H9 (cell line): ENCODE measurements around the gene TTC21B. TPM values are rescaled to one million over a fixed set of nuclear protein-coding genes. Genes with fewer than 3 reads are reported as not detected.
A peak's percentile ranks its signal among the peaks of the same experiment; 100 is the strongest.

Source experiments
- DNase-seq: peaks from one replicate; pipeline ENCODE4 v3.0.0-alpha.2; 2017
- H2AFZ ChIP-seq: one replicate; pipeline ENCODE4 v1.6.1; 2013; ENCODE audit warnings: mild to moderate bottlenecking, low read length, control low read depth, moderate library complexity
- H2AK5ac ChIP-seq: 2 replicates; pipeline ENCODE4 v1.6.1; 2013; ENCODE audit warnings: low read length, control low read depth, mixed read lengths; ENCODE audit not compliant: insufficient read length
- H2BK120ac ChIP-seq: one replicate; pipeline ENCODE4 v1.6.1; 2013; ENCODE audit warnings: low read depth, mild to moderate bottlenecking, low read length, control low read depth, inconsistent platforms; ENCODE audit not compliant: poor library complexity, severe bottlenecking
- H2BK12ac ChIP-seq: 2 replicates; pipeline ENCODE4 v1.6.1; 2013; ENCODE audit warnings: low read length, control low read depth, mixed read lengths, low read depth; ENCODE audit not compliant: insufficient read length
- H2BK15ac ChIP-seq: 2 replicates; pipeline ENCODE4 v1.6.1; 2013; ENCODE audit warnings: low read depth, low read length, control low read depth
- H2BK20ac ChIP-seq: one replicate; pipeline ENCODE4 v1.6.1; 2013; ENCODE audit warnings: low read depth, mild to moderate bottlenecking, low read length, control low read depth, inconsistent platforms; ENCODE audit not compliant: poor library complexity, severe bottlenecking
- H2BK5ac ChIP-seq: 2 replicates; pipeline ENCODE4 v1.6.1; 2013; ENCODE audit warnings: low read length, control low read depth, mixed read lengths; ENCODE audit not compliant: insufficient read length
- H3K14ac ChIP-seq: 2 replicates; pipeline ENCODE4 v1.6.1; 2013; ENCODE audit warnings: low read length, control low read depth; ENCODE audit not compliant: insufficient read depth
- H3K18ac ChIP-seq: 2 replicates; pipeline ENCODE4 v1.6.1; 2013; ENCODE audit warnings: low read depth, mild to moderate bottlenecking, mixed read lengths, low read length, control low read depth; ENCODE audit not compliant: insufficient read length
- H3K23ac ChIP-seq: 2 replicates; pipeline ENCODE4 v1.6.1; 2013; ENCODE audit warnings: low read length, control low read depth, mixed read lengths, low read depth; ENCODE audit not compliant: insufficient read length
- H3K23me2 ChIP-seq: 2 replicates; pipeline ENCODE4 v1.6.1; 2013; ENCODE audit warnings: low read depth, mild to moderate bottlenecking, mixed read lengths, low read length, control low read depth; ENCODE audit not compliant: insufficient read length, poor library complexity, severe bottlenecking
- H3K27ac ChIP-seq: 2 replicates; pipeline ENCODE4 v1.5.1; 2013; ENCODE audit warnings: low read length, control low read depth, mixed read lengths, low read depth; ENCODE audit not compliant: insufficient read length
- H3K27me3 ChIP-seq: 2 replicates; pipeline ENCODE4 v1.6.1; 2013; ENCODE audit warnings: low read length, control low read depth, inconsistent platforms; ENCODE audit not compliant: insufficient read depth
- H3K4ac ChIP-seq: 2 replicates; pipeline ENCODE4 v1.6.1; 2013; ENCODE audit warnings: low read depth, mild to moderate bottlenecking, control low read depth, inconsistent platforms, low read length, moderate library complexity
- H3K4me1 ChIP-seq: 2 replicates; pipeline ENCODE4 v1.6.1; 2013; ENCODE audit warnings: low read length, control low read depth, inconsistent platforms; ENCODE audit not compliant: insufficient read depth
- H3K4me2 ChIP-seq: 2 replicates; pipeline ENCODE4 v1.6.1; 2013; ENCODE audit warnings: low read length, control low read depth, mixed read lengths; ENCODE audit not compliant: insufficient read length, insufficient read depth
- H3K56ac ChIP-seq: 2 replicates; pipeline ENCODE4 v1.6.1; 2013; ENCODE audit warnings: low read depth, mild to moderate bottlenecking, mixed read lengths, low read length, control low read depth; ENCODE audit not compliant: insufficient read length
- H3K79me1 ChIP-seq: 2 replicates; pipeline ENCODE4 v1.6.1; 2013; ENCODE audit warnings: low read depth, mild to moderate bottlenecking, moderate library complexity, low read length, control low read depth, inconsistent platforms; ENCODE audit not compliant: insufficient read depth, poor library complexity, severe bottlenecking
- H3K79me2 ChIP-seq: 2 replicates; pipeline ENCODE4 v1.6.1; 2013; ENCODE audit warnings: low read length, control low read depth, inconsistent platforms; ENCODE audit not compliant: insufficient read depth
- H3K9ac ChIP-seq: 2 replicates; pipeline ENCODE4 v1.6.1; 2013; ENCODE audit warnings: low read length, control low read depth, mixed read lengths; ENCODE audit not compliant: insufficient read length; ENCODE audit errors: extremely low read depth
- H3K9me3 ChIP-seq: one replicate; pipeline ENCODE4 v1.6.1; 2013; ENCODE audit warnings: low read depth, low read length, inconsistent platforms; ENCODE audit not compliant: control insufficient read depth
- H3T11ph ChIP-seq: one replicate; pipeline ENCODE4 v1.6.1; 2013; ENCODE audit warnings: mild to moderate bottlenecking, low read length, control low read depth, inconsistent platforms
- H4K20me1 ChIP-seq: one replicate; pipeline ENCODE4 v1.6.1; 2013; ENCODE audit not compliant: control insufficient read depth, insufficient read length, insufficient read depth
- H4K5ac ChIP-seq: 2 replicates; pipeline ENCODE4 v1.6.1; 2013; ENCODE audit warnings: low read depth, mild to moderate bottlenecking, mixed read lengths, low read length, control low read depth; ENCODE audit not compliant: insufficient read length
- H4K8ac ChIP-seq: replicated peaks from 2 replicates; pipeline ENCODE4 v1.6.1; 2013; ENCODE audit warnings: low read length, control low read depth, mixed read lengths, low read depth; ENCODE audit not compliant: insufficient read length
- H4K91ac ChIP-seq: 2 replicates; pipeline ENCODE4 v1.6.1; 2013; ENCODE audit warnings: low read depth, mild to moderate bottlenecking, moderate library complexity, mixed read lengths, low read length, control low read depth; ENCODE audit not compliant: insufficient read length
- H3K27ac Mint-ChIP-seq, 3 experiments: 2 replicates in 2 of 3; 3 replicates in 1 of 3; pipeline ENCODE4 v1.8.0; 2020 to 2021; ENCODE audit warnings: mixed read lengths in 3 of 3, mild to moderate bottlenecking in 1 of 3, moderate library complexity in 1 of 3
- H3K27me3 Mint-ChIP-seq: 2 replicates; pipeline ENCODE4 v1.8.0; 2021; ENCODE audit warnings: low read depth, mild to moderate bottlenecking, moderate library complexity, mixed read lengths
- H3K36me3 Mint-ChIP-seq, 3 experiments: 2 replicates in 2 of 3; 3 replicates in 1 of 3; pipeline ENCODE4 v1.8.0; 2020 to 2021; ENCODE audit warnings: low read depth in 3 of 3, mixed read lengths in 3 of 3; ENCODE audit not compliant: insufficient read depth in 1 of 3
- H3K4me1 Mint-ChIP-seq, 2 experiments: 2 replicates each; pipeline ENCODE4 v1.8.0; 2020; ENCODE audit warnings: mixed read lengths in 2 of 2
- H3K4me3 Mint-ChIP-seq, 2 experiments: 2 replicates in 1 of 2; 3 replicates in 1 of 2; pipeline ENCODE4 v1.8.0; 2020 to 2021; ENCODE audit warnings: mild to moderate bottlenecking in 2 of 2, mixed read lengths in 2 of 2, moderate library complexity in 1 of 2
- H3K9me3 Mint-ChIP-seq, 2 experiments: 2 replicates in 1 of 2; 3 replicates in 1 of 2; pipeline ENCODE4 v1.8.0; 2020; ENCODE audit warnings: mild to moderate bottlenecking in 2 of 2, mixed read lengths in 2 of 2, moderate library complexity in 1 of 2
- WGBS: extraction: QIAGEN DNeasy Blood & Tissue Kit; methylation state at CpG from one replicate; pipeline ENCODE4 v1.1.7; 2013; ENCODE audit warnings: missing lambda C conversion rate, low lambda C conversion rate, mixed read lengths; ENCODE audit not compliant: insufficient read length; ENCODE audit errors: extremely low coverage; 5-methylcytosine and 5-hydroxymethylcytosine counted together
- total RNA-seq: library from RNA; stranded (reverse); gene quantifications from 2 replicates; pipeline ENCODE4 v1.2.1, GENCODE V29; 2021
- TF ChIP-seq, protein P1 (sequence below): fragments of 200-600 bp; sonication (generic); conservative IDR thresholded peaks from 3 replicates; pipeline ENCODE4 v1.8.0; 2021; ENCODE audit warnings: antibody characterized with exemption, mild to moderate bottlenecking

The TTC21B gene
- total RNA-seq, 1 experiment from 2014 or later = 16.6 TPM

DNA sequence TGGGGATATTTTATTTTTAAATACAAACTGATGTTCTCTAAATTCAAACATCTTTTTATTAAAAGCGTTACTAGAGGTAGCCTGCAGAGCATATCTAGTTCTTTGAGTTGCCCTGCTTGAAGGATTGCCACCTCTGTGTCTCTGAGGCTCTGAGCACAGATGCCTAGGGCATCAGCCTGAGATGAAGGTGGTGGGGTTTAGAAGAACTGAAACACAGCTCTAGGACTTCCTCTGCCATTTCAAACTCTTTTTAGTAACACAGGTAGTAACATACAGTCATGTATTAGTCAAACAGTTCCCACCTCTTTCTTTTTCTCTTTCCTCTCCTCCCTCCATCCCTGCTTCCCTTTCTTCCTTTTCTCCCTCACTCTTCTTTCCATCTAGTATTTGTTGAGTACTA is 57.6 kb downstream of the TTC21B start:
- H3K4me2 ChIP-seq = no peak overlapping the region
- no peak overlapping the region for H2BK20ac ChIP-seq
- no peak overlapping the region for H3K9ac ChIP-seq
- H3K79me1 ChIP-seq = no peaks in the 10 kb centered on the region
- no peak for DNase-seq
- no peak overlapping the region for H3K27ac ChIP-seq
- H2BK120ac ChIP-seq = no peak overlapping the region
- no peak overlapping the region for H4K8ac ChIP-seq
- H3K4me1 ChIP-seq = no peaks in the 10 kb centered on the region
- H4K20me1 ChIP-seq = no peaks in the 10 kb centered on the region
- H4K5ac ChIP-seq = no peak overlapping the region
- Mint-ChIP-seq H3K36me3 (peaks cover 16 to 48% (median 47%) of the 10 kb centered on the region in 3 experiments; a peak in 6 of 7 replicates), H3K4me3 (no peak overlapping the region), H3K27me3 (no peaks in the 10 kb centered on the region), H3K27ac (peak overlapping the region in 1 of 3 experiments; percentile 74; a peak in 3 of 7 replicates), H3K9me3 (no peaks in the 10 kb centered on the region), H3K4me1 (peaks cover 6 to 8% of the 10 kb centered on the region in 2 experiments)
- no peak overlapping the region for H2BK12ac ChIP-seq
- H2BK5ac ChIP-seq = no peak overlapping the region
- H2AFZ ChIP-seq = no peak overlapping the region
- no peaks in the 10 kb centered on the region for H3K23me2 ChIP-seq
- TF ChIP-seq, protein P1, sequence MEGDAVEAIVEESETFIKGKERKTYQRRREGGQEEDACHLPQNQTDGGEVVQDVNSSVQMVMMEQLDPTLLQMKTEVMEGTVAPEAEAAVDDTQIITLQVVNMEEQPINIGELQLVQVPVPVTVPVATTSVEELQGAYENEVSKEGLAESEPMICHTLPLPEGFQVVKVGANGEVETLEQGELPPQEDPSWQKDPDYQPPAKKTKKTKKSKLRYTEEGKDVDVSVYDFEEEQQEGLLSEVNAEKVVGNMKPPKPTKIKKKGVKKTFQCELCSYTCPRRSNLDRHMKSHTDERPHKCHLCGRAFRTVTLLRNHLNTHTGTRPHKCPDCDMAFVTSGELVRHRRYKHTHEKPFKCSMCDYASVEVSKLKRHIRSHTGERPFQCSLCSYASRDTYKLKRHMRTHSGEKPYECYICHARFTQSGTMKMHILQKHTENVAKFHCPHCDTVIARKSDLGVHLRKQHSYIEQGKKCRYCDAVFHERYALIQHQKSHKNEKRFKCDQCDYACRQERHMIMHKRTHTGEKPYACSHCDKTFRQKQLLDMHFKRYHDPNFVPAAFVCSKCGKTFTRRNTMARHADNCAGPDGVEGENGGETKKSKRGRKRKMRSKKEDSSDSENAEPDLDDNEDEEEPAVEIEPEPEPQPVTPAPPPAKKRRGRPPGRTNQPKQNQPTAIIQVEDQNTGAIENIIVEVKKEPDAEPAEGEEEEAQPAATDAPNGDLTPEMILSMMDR = no peak
- H2BK15ac ChIP-seq = no peak overlapping the region
- no peak overlapping the region for H3T11ph ChIP-seq
- no peaks in the 10 kb centered on the region for H3K9me3 ChIP-seq
- no peaks in the 10 kb centered on the region for H3K27me3 ChIP-seq
- no peak overlapping the region for H3K23ac ChIP-seq
- no peak overlapping the region for H2AK5ac ChIP-seq
- no CpG with 5 or more reads among the region's 1 CpG for WGBS
- H3K14ac ChIP-seq = no peak overlapping the region
- H3K18ac ChIP-seq = no peak overlapping the region
- H4K91ac ChIP-seq = no peak overlapping the region
- H3K56ac ChIP-seq = no peak overlapping the region
- H3K79me2 ChIP-seq = no peaks in the 10 kb centered on the region
- H3K4ac ChIP-seq = no peak overlapping the region
